GM21529 (cell line): ENCODE measurements around the gene KRTAP10-4.
"Not testable (repeated sequence)": the region's sequence is repeated elsewhere in the genome, so short reads cannot be mapped to it uniquely, and the experiment has no call there.

ENCODE experiments used
- ATAC-seq: cut with Tn5 transposase; IDR thresholded peaks from one replicate; pipeline ENCODE4 v1.9.1; 2021; ENCODE audit not compliant: unreplicated experiment

KRTAP10-4 gene, protein sequence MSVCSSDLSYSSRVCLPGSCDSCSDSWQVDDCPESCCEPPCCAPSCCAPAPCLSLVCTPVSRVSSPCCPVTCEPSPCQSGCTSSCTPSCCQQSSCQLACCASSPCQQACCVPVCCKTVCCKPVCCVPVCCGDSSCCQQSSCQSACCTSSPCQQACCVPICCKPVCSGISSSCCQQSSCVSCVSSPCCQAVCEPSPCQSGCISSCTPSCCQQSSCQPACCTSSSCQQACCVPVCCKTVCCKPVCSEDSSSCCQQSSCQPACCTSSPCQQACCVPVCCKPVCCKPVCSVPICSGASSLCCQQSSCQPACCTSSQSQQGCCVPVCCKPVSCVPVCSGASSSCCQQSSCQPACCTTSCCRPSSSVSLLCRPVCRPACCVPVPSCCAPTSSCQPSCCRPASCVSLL

DNA sequence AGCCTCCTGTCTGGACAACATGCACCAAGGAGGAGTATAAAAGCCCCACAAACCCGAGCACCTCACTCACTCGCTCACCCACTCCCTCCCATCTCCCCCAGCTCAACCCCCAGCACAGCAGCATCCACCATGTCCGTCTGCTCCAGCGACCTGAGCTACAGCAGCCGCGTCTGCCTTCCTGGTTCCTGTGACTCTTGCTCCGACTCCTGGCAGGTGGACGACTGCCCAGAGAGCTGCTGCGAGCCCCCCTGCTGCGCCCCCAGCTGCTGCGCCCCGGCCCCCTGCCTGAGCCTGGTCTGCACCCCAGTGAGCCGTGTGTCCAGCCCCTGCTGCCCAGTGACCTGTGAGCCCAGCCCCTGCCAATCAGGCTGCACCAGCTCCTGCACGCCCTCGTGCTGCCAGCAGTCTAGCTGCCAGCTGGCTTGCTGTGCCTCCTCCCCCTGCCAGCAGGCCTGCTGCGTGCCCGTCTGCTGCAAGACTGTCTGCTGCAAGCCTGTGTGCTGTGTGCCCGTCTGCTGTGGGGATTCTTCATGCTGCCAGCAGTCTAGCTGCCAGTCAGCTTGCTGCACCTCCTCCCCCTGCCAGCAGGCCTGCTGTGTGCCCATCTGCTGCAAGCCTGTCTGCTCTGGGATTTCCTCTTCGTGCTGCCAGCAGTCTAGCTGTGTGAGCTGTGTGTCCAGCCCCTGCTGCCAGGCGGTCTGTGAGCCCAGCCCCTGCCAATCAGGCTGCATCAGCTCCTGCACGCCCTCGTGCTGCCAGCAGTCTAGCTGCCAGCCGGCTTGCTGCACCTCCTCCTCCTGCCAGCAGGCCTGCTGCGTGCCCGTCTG lies at the start of gene KRTAP10-4:
KRTAP10-4 (plus strand) TSS at position 100 of the 827 bp plus-strand sequence; CDS start at position 130, 30 bp downstream.
- ATAC-seq: not testable (repeated sequence)

DNA sequence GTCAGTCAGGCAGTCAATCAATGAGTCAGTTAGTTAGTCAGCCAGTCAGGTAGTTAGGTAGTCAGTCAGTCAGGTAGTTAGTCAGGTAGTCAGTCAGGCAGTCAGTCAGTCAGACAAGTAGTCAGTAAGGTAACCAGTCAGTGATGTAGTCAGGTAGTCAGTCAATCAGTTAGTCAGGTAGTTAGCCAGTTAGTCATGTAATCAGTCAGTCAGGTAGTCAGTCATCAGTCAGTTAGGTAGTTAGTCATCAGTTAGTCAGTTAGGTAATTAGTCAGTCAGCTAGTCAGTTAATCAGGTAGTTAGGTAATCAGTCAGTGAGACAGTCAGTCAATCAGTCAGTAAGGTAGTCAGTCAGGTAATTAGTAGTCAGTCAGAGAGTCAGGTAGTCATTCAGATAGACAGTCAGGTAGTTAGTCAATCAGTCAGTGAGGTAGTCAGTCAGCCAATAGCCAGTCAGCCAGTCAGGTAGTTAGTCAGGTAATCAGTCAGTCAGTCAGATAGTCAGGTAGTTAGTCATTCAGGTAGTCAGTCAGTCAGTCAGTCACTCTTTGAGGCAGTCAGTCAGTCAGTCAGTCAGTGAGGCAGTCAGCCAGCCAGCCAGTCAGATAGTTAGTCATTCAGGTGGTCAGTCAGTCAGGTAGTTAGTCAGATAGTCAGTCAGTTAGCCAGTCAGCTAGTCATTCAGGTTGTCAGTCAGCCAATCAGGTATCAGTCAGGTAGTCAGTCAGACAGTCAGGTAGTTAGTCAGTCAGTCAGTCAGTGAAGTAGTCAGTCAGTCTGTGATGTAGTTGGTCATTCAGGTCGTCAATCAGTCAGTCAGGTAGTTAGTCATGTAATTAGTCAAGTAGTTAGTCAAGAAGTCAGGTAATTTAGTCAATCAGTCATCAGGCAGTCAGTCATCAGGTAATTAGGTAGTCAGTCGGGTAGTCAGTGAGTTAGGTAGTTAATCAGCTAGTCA lies 48.8 kb upstream of the KRTAP10-4 start:
- ATAC-seq: no peak

DNA sequence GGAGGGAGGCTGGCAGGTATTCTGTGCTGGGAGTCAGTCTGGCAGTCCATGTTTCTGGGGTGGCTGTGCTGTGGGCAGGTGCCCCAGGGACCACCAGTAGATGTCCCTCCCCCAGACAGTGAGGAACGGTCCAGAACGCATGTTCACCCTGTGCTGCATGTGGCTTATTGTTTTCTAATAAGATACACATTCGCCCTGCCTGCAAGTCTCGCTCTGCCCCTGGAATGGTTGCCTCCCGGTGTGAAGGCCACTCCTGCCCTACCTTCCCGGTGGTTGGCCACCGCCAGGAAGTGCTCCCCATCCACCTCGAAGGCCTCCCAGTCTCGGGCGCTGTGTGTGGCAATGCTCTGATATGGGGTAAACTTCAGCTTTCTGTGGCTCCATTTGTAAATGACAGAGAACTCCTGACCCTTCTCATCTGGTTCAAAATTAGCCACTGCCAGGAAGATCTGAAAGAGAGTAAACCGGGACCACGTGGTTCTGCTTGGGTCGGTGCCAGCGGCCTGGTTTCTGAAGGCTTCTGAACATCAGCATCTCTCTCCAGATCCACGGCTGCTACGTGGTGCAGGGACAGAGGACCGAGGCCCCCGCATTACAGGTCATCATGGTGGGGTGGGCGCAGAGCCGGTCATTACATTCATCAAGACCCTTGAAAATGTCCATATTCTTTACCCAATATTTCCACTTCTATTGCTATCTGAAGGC lies 48.0 kb upstream of the KRTAP10-4 start:
- ATAC-seq: no peak

DNA sequence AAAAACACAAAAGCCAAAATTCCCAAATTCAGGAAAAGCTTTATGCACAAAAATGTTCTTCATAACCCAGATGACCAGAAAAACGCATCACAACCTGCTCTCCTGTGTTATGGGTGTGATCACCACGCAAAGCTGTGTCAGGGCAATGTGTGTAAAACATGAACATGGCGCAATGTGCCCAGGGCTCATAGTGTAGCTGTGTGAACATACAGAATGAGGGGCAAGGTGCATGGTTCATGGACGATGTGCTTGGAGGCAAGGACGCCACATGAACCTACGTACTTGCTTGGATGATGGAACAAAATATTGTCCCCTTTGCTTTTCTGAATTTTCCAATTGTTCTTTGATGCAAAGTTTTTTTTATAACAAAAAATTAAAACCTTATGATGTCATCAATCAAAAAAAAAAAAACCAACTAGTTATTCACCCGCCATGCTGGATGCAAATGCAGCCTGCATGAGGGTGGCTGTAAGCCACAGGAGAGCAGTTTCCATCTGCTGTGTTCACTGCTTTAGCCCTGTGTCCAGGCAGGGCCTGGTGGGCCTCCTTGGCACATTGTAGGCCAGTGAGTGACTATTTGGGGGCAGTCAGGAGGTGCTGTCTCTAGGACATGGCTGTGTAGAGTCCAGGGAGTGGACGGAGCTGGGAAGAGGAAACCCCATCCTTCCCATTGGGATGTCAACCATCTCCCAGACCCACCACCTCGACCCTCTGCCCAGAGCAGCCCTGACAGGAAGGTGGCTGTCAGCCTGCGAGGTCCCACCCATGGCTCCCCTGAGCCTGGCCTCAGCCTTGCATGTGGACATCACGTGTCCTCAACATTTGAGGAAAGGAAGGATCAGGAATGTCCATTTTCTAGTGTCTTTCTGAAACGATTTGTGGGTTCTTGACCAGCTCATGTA lies 47.2 kb upstream of the KRTAP10-4 start:
- no peak for ATAC-seq

DNA sequence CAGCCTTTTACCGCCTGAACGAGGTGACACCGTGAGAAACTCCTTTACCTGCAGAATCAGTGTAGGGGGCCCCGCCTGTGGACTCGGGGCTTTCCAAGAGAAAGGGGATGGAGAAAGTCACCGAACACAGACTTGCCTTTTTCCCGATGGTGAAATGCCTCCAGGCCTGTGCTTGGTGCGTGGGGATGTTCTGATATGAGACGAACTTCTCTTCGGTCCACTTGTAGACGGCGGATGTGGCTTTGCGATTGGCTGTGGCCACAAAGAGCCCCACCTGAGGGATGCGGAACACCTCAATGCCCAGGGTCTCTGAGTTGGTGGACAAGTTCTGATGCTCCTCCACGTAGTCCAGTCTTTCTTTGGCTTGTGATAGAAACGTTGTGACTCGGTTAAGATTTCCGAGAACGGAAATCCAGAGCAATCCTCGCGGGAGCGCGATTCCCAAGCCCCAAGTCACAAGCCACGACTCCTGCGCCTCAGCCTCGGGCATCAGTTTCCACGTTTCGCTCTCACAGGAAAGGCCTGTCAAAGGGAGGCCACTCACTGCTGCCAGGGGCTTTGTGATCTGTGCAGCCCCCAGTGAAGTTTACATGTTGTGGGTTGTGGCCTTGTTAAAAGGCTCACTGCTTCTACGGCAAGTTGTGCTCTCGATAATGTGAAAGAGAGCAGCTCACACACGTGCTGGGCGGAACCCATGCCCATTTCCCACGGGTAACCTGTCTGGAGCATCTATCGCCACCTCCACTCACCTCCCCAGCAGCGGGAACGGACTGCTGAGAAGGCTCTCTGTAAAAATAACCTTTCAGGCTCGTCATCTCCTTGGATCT lies 46.2 kb upstream of the KRTAP10-4 start:
- no peak for ATAC-seq

DNA sequence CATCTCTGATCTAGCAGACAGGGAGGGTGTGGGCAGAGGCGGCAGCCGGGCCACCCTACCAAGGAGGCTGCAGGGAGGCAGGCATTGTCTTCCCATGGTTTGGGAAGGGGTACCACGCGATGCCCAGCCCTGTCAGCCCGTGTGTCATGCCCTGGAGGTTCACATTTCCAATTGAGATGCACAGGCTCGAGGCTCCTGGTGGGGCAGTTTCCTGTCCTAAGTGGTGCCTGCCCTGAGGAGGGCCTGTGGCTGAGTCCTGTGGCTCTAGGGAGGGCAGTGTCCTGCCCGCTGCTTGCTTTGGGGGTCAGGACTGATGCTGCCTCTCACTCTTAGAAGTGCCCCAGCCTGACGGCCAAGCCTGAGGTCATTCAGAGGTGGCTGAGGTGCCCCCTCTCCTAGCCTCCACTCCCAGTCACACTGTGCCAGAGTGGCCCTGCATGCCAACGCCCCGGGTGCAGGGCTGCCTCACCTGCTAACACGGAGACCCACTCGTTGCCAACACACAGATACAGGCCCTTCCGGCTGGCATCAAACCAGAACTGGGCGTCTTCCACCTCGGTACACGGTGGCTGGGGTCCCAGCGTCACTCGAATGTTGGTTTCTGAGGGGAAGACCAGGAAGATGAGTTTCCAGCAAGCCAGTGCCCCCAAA lies 45.4 kb upstream of the KRTAP10-4 start:
- ATAC-seq: no peak

DNA sequence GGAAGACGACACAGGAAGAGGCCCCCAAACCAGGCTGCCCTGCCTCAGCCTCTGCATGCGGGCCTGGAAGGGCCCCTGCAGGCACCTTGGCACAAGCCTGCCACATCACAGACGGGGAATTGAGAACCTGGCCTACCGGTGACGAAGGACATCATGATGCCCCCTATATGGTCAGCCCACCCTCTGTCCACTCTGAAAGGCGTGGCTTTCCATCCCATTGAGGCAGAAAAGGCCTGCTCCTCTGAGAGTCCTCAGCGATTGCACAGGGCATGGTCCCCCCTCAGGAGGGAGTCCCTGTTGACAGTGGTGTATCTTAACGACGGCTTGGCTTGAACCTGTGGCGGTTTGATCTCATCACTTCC lies 44.9 kb upstream of the KRTAP10-4 start:
- ATAC-seq: no peak

DNA sequence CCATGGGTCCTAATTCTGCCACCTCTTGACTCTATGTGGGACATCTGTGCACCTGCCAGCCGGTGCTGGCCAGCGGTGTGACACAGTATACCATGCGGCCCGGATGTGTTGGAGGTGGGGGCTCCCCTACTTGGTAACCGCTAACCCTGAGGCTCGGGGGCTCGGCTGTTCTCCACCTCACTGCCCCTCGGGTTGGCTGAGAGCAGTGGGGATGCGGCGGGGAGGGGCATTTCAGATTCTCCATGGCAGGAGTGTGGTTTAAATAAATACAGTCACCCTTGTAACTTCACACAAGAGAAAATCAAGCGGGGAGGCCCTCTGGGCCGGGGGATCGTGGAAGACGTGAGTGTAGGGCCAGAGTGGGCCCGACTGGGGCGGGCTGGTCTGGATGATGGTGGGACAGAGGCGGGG lies 44.5 kb upstream of the KRTAP10-4 start:
- ATAC-seq: no peak

DNA sequence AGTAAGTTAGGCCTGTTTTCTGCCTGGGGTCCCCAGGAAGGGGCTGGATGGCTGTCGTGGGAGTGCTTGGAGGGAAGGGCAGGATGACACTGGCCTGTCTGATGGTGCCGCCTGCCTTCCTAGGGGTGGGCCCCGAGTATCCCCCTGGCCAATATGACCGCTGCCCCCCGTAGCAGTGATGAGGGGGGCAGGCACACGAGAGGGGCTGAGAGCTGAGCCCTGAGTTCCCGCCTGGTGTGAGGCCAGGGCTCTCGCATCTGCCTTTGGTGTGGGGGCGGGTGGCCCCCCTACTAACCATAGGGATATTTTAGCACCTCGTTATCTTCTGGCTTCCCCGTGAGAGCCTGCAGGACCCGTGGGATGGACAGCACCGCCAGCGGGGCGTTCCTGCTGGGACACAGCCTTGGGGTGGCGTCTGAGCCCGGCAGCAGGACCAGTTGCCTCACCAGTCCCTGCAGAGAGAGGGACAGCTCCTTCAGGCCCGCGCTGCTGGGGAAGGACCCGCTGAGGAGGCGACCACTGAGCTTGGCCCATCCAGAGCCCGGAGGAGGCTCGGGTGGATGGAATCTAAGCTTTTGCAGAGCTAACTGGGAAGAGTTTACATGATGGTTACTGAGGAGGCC lies 43.9 kb upstream of the KRTAP10-4 start:
- no peak for ATAC-seq

DNA sequence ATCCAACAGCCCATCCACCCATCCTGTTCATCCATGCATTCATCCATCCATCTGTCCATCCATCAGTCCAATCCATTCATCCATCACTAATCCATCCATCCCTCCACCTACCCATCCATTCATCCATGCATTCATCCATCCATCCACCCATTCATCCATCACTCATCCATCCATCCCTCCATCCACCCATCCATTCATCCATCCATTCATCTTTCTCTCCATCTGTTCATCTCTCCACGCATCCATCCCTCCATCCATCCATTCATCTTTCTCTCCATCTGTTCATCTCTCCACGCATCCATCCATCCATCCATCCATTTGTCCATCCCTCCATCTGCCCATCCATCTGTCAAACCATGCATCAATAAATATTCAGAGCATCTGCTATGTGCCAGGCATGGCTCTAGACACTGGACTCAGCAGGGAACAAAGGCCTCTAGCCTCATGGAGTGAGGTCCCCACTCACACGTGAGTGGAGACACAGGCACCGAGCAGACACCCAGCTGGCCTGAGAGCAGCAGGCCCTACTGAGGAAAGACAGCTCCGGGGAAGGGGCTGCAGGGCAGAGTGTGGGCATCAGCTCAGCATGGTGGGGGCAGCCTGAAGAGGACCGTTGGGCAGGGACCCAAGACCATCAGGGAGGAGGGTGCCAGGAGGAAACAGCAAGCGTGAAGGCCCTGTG lies 43.2 kb upstream of the KRTAP10-4 start:
- no peak for ATAC-seq

DNA sequence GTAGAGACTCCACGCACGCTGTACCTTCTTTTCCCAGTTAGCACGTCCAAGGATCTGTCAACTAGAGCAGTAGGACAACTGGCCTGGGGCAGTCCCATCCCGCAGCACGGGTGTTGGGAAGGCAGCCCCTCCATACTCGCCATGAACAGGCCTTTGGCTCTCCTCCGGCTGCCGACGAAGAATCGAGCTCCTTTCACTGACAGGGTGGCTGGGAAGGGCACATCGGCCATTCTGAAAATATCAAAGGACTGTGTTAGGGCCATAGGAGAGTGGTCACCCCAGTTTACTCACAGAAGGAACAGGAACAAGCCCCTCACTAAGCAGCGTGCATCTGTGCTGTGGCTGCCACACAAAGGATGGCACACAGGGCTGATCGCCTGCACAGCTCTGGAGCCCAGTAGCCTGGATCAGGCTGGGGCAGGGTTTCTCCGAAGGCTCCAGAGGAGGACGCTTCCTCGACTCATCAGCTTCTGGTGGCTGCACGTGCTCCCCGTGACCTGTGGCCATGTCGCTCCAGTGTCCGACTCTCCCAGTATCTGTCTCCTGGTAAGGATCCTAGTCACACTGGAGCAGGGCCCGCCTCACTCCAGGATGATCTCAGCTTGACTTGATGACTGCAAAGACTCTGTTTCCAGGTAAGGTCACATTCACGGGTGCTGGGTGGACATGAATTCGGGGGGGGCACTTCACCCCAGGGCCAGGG lies 42.5 kb upstream of the KRTAP10-4 start:
- no peak for ATAC-seq

DNA sequence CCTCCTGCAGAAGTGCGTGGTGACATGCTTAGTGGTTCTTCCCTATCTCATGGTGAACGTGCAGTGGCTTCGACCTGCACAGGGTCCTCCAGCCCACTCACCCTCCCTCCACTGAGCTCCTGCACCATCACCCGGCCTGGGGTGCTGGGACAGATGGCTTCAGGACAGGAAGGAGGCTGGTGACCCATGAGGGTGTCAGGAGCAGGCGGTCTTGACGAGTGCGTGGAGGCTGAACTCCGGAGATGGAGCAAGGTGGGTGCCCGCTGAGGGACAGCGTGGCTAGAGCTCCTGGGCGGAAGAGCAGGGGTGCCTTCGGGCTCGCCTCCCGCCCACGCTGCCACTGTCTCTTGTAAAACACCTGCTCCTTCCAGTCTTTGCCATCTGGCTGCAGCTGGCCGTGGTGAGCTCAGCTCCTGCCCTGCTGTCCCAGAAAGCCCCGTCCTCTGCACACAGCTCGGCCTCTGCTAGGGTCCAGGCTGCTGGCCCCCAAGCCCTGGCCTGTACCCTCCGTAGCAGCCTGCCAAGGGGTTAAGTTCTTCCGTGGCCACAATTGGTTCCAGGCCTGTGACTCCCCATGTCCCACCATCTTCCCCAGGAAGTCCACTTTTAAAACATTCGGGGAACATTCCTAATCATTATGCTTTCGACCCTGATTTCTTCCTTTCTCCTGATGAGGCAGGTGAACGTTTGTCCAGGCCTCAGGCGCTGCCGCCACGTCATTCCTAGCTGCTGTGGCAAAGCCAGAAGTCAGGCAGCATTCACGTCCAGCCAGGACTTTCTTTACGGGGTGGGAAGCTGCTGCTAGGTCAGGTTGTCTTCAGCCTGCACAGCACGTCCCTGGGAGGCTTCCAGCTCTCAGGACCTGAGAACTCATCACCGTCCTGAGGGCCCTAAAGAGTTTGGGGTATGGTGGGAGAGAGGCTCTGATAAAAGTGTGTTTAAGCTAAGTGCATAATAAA lies 41.6 kb upstream of the KRTAP10-4 start:
- ATAC-seq: no peak

DNA sequence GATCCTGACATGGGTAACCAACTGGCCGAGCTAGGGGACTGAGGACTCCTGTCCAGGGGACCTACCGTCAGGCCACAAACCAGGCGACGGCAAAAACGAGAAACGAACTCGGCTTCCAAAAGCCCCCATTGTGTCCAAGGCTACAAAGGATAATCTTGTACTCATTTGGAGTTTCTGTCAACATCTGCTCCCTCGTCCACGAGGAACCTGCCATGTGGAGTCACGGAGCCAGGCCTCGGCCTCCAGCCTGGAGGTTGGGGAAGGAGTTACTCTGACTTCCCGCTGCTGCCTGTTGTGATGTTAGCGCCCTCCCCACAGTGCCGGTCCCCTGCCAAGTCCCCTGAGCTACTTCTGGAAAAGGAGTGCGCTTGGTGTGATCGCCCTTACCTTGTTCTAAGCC lies 40.8 kb upstream of the KRTAP10-4 start:
- no peak for ATAC-seq

DNA sequence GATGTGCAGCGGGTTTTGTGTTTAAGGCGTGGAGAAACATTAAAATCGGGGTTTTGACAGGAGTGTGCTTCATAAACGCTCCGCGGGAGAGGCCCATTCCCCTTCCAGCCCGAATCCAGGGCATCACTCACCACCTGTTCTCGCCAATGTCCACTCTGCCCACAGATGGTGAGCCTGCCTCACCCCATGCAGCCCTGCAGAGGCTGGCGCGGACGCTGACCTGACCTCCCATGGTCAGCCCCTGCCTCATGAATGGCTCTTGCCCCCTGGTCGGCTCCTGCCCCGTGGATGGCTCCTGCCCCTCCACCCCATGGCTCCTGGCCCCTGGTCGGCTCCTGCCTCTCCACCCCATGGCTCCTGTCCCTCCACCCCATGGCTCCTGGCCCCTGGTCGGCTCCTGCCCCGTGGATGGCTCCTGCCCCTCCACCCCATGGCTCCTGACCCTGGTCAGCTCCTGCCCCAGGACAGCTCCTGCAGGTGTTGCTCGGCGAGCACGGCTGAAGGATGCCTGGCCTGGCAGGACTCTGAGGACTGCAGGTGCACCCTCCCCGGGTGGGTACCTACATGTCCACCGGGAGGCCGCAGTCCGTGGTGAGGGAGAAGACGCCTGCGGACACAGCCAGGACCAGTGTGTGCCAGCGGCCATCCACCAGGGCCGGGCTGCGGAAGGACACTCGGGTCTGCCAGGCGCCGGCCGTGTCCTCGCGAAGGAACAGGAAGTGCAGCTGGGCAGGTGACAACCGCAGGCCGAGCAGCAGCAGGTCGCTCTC lies 40.2 kb upstream of the KRTAP10-4 start:
- no peak for ATAC-seq
